ENCODE results near the gene STAB1. TPM values are rescaled to one million over a fixed set of nuclear protein-coding genes. Genes with fewer than 3 reads are reported as not detected.

Gene STAB1
- total and polyA plus RNA-seq, 10 donors, result 287 to 1,994 (median 586) TPM

DNA sequence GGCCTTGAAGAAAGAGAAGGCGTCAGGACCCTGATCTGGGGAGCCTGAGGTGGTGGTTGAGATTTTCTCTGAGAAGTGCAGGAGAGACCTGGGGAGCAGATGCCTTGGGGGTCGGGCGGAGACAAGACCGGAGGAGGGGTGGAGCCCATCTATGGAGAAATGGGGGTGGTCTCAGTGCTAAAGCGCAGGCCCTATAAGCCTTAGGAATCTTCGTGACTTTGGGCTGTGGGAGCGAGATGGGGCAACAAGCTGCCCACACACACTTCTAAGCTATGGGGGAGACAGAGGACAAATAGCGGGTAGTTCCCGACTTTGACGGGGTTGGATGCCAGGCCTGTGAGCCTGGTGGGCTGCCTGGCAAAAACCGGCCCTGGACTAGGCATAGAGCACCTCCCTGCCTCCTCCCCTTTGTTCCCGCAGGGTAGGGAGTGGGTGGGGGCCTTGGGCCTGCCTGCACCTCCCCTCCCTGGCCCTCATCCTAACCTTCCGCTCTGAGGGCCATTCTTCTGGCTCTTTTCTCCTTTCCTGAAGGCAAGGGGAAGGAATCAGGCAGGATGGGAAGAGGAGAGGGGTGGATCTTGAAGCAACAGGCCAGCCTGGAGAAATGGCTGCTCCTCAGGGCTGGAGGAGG lies 38.9 kb upstream of the STAB1 start:
- Histone ChIP-seq H3K27ac (peak overlapping the region; percentile 88 to 96 (median 92)), H3K9me3 (no peaks in the 10 kb centered on the region), H3K27me3 (replicated peaks in 1 of 7) (no peaks in the 10 kb centered on the region), H3K4me1 (peaks cover 22 to 54% (median 38%) of the 10 kb centered on the region in 6 donors), H3K36me3 (peaks cover 0 to 38% (median 27%) of the 10 kb centered on the region in 6 donors), H3K4me3 (peak overlapping the region; percentile 53 to 91 (median 73))
- intact Hi-C loops (cut with DNase I; ENCODE audit: low total_unique reads), result no loop called here
- TF ChIP-seq, protein P1, sequence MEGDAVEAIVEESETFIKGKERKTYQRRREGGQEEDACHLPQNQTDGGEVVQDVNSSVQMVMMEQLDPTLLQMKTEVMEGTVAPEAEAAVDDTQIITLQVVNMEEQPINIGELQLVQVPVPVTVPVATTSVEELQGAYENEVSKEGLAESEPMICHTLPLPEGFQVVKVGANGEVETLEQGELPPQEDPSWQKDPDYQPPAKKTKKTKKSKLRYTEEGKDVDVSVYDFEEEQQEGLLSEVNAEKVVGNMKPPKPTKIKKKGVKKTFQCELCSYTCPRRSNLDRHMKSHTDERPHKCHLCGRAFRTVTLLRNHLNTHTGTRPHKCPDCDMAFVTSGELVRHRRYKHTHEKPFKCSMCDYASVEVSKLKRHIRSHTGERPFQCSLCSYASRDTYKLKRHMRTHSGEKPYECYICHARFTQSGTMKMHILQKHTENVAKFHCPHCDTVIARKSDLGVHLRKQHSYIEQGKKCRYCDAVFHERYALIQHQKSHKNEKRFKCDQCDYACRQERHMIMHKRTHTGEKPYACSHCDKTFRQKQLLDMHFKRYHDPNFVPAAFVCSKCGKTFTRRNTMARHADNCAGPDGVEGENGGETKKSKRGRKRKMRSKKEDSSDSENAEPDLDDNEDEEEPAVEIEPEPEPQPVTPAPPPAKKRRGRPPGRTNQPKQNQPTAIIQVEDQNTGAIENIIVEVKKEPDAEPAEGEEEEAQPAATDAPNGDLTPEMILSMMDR (IDR thresholded peaks at IDR 0.05 in 8 of 11, conservative IDR thresholded peaks at IDR 0.05 in 3 of 11), result no peak
- no peak for TF ChIP-seq POLR2A (IDR thresholded peaks at IDR 0.05)
- TF ChIP-seq POLR2AphosphoS5 (IDR thresholded peaks at IDR 0.05), result peak in 1 of 3 donors; percentile 36
- peak; percentile 78 for DNase-seq
- WGBS, 5 donors, result 22 to 51% (median 29%) methylated on average over 13 of the region's 13 CpGs

GRCh38 chr3:52456800-52457183 lies 38.3 kb upstream of the STAB1 start:
- no peak for TF ChIP-seq POLR2AphosphoS5 (IDR thresholded peaks at IDR 0.05)
- TF ChIP-seq, protein P1 (IDR thresholded peaks at IDR 0.05 in 8 of 11, conservative IDR thresholded peaks at IDR 0.05 in 3 of 11), result no peak
- no peak for TF ChIP-seq POLR2A (IDR thresholded peaks at IDR 0.05)
- Histone ChIP-seq H3K27me3 (replicated peaks in 1 of 7) (no peaks in the 10 kb centered on the region), H3K27ac (peak overlapping the region in 7 of 8 donors; percentile 88 to 96 (median 92)), H3K4me1 (peaks cover 22 to 55% (median 38%) of the 10 kb centered on the region in 6 donors), H3K36me3 (peaks cover 0 to 43% (median 29%) of the 10 kb centered on the region in 6 donors), H3K4me3 (peak overlapping the region in 6 of 8 donors; percentile 56 to 91 (median 73)), H3K9me3 (no peaks in the 10 kb centered on the region)
- 85 to 93% (median 88%) methylated on average over 4 to 5 of the region's 5 CpGs for WGBS, 5 donors
- intact Hi-C loops (cut with DNase I; ENCODE audit: low total_unique reads), result no loop called here
- DNase-seq, result no peak

- no peak for DNase-seq
- H3K36me3 ChIP-seq, result peaks cover 0 to 57% (median 33%) of the 10 kb centered on the region in 6 donors
- intact Hi-C loops (cut with DNase I; ENCODE audit: low total_unique reads), result no loop called here
- H3K27ac ChIP-seq, result peak overlapping the region in 1 of 8 donors; percentile 57
- no peak overlapping the region for H3K4me3 ChIP-seq
- WGBS, 5 donors, result 78 to 89% (median 80%) methylated on average over 6 of the region's 6 CpGs
- TF ChIP-seq, protein P1 (IDR thresholded peaks at IDR 0.05 in 8 of 11, conservative IDR thresholded peaks at IDR 0.05 in 3 of 11), result no peak
- TF ChIP-seq POLR2A (IDR thresholded peaks at IDR 0.05) (no peak), POLR2AphosphoS5 (IDR thresholded peaks at IDR 0.05) (no peak)
- H3K27me3 ChIP-seq (replicated peaks in 1 of 7), result no peaks in the 10 kb centered on the region
- no peaks in the 10 kb centered on the region for H3K9me3 ChIP-seq
- H3K4me1 ChIP-seq, result peaks cover 22 to 68% (median 44%) of the 10 kb centered on the region in 6 donors
These were observed 36.9 kb upstream of the STAB1 start for GRCh38 chr3:52458031-52458760.
